Measurements from ENCODE around the gene AGAP1.

- no peak for TF ChIP-seq CTCF (IDR thresholded peaks at IDR 0.05)
- no peak for TF ChIP-seq POLR2A (IDR thresholded peaks at IDR 0.05)
These were observed 263.4 kb downstream of the AGAP1 start for GRCh38 chr2:235757212-235757611.

All from heart left ventricle (tissue), 13 donors.